LNCaP clone FGC (cell line): ENCODE results near the gene PBX1.

Source experiments
- DNase-seq: peaks from one replicate; pipeline ENCODE4 v3.0.0-alpha.2; 2011; ENCODE audit warnings: low read depth
- H3K4me3 ChIP-seq: 2 replicates; pipeline ENCODE4 v1.5.1; 2011; ENCODE audit warnings: mild to moderate bottlenecking, low read depth, low read length, control low read depth
- CTCF ChIP-seq: IDR thresholded peaks from 2 replicates; pipeline ENCODE4 v1.5.1; 2012; ENCODE audit warnings: mild to moderate bottlenecking; ENCODE audit not compliant: control insufficient read depth, insufficient read depth; ENCODE audit errors: extremely low read depth

Gene PBX1

GRCh38 chr1:164625004-164625617 is 66.1 kb downstream of the PBX1 start:
- 0 out of 2 replicates have a peak, but pooled peaks have one; percentile 1 for TF ChIP-seq CTCF
- H3K4me3 ChIP-seq: no peak overlapping the region
- DNase-seq: no peak

GRCh38 chr1:164628772-164629171 is 69.8 kb downstream of the PBX1 start:
- DNase-seq: no peak
- H3K4me3 ChIP-seq: no peak overlapping the region
- TF ChIP-seq CTCF: no peak

GRCh38 chr1:164629971-164630370 is 71.0 kb downstream of the PBX1 start:
- H3K4me3 ChIP-seq: no peak overlapping the region
- no peak for TF ChIP-seq CTCF
- DNase-seq: no peak

- DNase-seq: no peak
- no peak overlapping the region for H3K4me3 ChIP-seq
- TF ChIP-seq CTCF: no peak
These were observed 71.8 kb downstream of the PBX1 start for GRCh38 chr1:164630626-164631396.

GRCh38 chr1:164631751-164632150 is 72.8 kb downstream of the PBX1 start:
- H3K4me3 ChIP-seq: no peak overlapping the region
- no peak for DNase-seq
- TF ChIP-seq CTCF: no peak

- H3K4me3 ChIP-seq: no peak overlapping the region
- no peak for TF ChIP-seq CTCF
- DNase-seq: no peak
These were observed 75.0 kb downstream of the PBX1 start for GRCh38 chr1:164633997-164634396.
